Spleen (tissue), 7 donors: ENCODE results near the gene BTG2.

Source experiments
- CTCF ChIP-seq, 11 experiments: fragments of 200-600 bp in 7 of 11; fragments of 450-650 bp in 4 of 11; sonication (generic) in 4 of 11; IDR thresholded peaks in 8 of 11; conservative IDR thresholded peaks in 3 of 11; 1 replicate in 7 of 11; 2 replicates in 4 of 11; pipeline versions ENCODE4 v1.4.0 to v1.8.0; 2016 to 2021; ENCODE audit warnings: antibody characterized with exemption in 11 of 11, inconsistent platforms in 4 of 11, mild to moderate bottlenecking in 1 of 11
- POLR2A ChIP-seq, 3 donors: fragments of 450-650 bp; IDR thresholded peaks; one replicate each; pipeline ENCODE4 v1.5.1; 2017; ENCODE audit warnings: antibody characterized with exemption in 3 of 3, mild to moderate bottlenecking in 1 of 3
- donor health status: DM: no; HTN: no; CAD: no; lungs with moderate emphysema.
- donor health status: DM: no; HTN: no; CAD: no.
- donor health status: DM: no; HTN: no; CAD: no.

GRCh38 chr1:203322500-203323179 is 17.3 kb downstream of the BTG2 start:
- TF ChIP-seq POLR2A (IDR thresholded peaks at IDR 0.05) (no peak), CTCF (IDR thresholded peaks at IDR 0.05 in 8 of 11, conservative IDR thresholded peaks at IDR 0.05 in 3 of 11) (no peak)
